HepG2 (cell line): ENCODE results near the gene OR1F1. TPM values are rescaled to one million over a fixed set of nuclear protein-coding genes. Genes with fewer than 3 reads are reported as not detected.

Experiments used
- ATF4 ChIP-seq, 2 experiments: fragments of 450-650 bp in 1 of 2; sonication (generic) in 1 of 2; formaldehyde crosslinking; IDR thresholded peaks; 2 replicates each; pipeline versions ENCODE4 v1.5.0 to v1.8.0; 2020 to 2022; ENCODE audit warnings: mild to moderate bottlenecking in 1 of 2, missing genetic modification reagents in 1 of 2
- BORCS8-MEF2B ChIP-seq: sonication (generic); formaldehyde crosslinking; IDR thresholded peaks from 2 replicates; pipeline ENCODE4 v1.8.0; 2022; ENCODE audit warnings: mild to moderate bottlenecking, missing genetic modification reagents
- KDM3A ChIP-seq: IDR thresholded peaks from 2 replicates; pipeline ENCODE4 v1.6.1; 2018; ENCODE audit warnings: low read depth, missing compliant biosample characterization
- MBNL3 ChIP-seq: fragments of 250-450 bp; sonication (Bioruptor Pico); conservative IDR thresholded peaks from 2 replicates; pipeline ENCODE4 v1.8.0; 2022; ENCODE audit warnings: mild to moderate bottlenecking, inconsistent platforms
- NFE2L2 ChIP-seq: fragments of 150-350 bp; IDR thresholded peaks from 2 replicates; pipeline ENCODE4 v1.6.1; 2014; ENCODE audit warnings: low read length
- NFYC ChIP-seq: IDR thresholded peaks from 2 replicates; pipeline ENCODE4 v1.6.1; 2016; ENCODE audit warnings: missing genetic modification reagents, missing compliant biosample characterization
- PHF8 ChIP-seq: sonication (generic); formaldehyde crosslinking; IDR thresholded peaks from 2 replicates; pipeline ENCODE4 v1.5.0; 2020; ENCODE audit warnings: missing genetic modification reagents
- PITX1 ChIP-seq: sonication (generic); formaldehyde crosslinking; IDR thresholded peaks from 2 replicates; pipeline ENCODE4 v1.5.1; 2020; ENCODE audit warnings: mild to moderate bottlenecking, missing genetic modification reagents
- POLR2AphosphoS5 ChIP-seq: IDR thresholded peaks from 2 replicates; pipeline ENCODE4 v1.6.1; 2012; ENCODE audit warnings: low read depth, low read length
- PRDM15 ChIP-seq: sonication (generic); formaldehyde crosslinking; IDR thresholded peaks from 2 replicates; pipeline ENCODE4 v1.4.0; 2020; ENCODE audit warnings: missing genetic modification reagents
- PREB ChIP-seq: sonication (generic); formaldehyde crosslinking; IDR thresholded peaks from 2 replicates; pipeline ENCODE4 v1.4.0; 2020; ENCODE audit warnings: missing genetic modification reagents
- RFX1 ChIP-seq: fragments of 450-650 bp; IDR thresholded peaks from 2 replicates; pipeline ENCODE4 v1.6.1; 2017
- TCF7L2 ChIP-seq: IDR thresholded peaks from 2 replicates; pipeline ENCODE4 v1.6.1; 2011; ENCODE audit warnings: mild to moderate bottlenecking, low read depth, low read length, moderate library complexity
- ZBTB25 ChIP-seq: IDR thresholded peaks from 2 replicates; pipeline ENCODE4 v1.6.1; 2018; ENCODE audit warnings: missing genetic modification reagents
- ZMAT3 ChIP-seq: sonication (generic); formaldehyde crosslinking; conservative IDR thresholded peaks from 2 replicates; pipeline ENCODE4 v1.7.0; 2021; ENCODE audit warnings: missing genetic modification reagents
- ZNF367 ChIP-seq: sonication (generic); formaldehyde crosslinking; IDR thresholded peaks from 2 replicates; pipeline ENCODE4 v1.4.0; 2020; ENCODE audit warnings: missing genetic modification reagents, borderline replicate concordance
- ZNF512B ChIP-seq: sonication (generic); formaldehyde crosslinking; IDR thresholded peaks from 2 replicates; pipeline ENCODE4 v1.5.1; 2020; ENCODE audit warnings: missing genetic modification reagents, mild to moderate bottlenecking, borderline replicate concordance
- ZNF558 ChIP-seq: sonication (generic); formaldehyde crosslinking; IDR thresholded peaks from 2 replicates; pipeline ENCODE4 v1.9.0; 2022; ENCODE audit warnings: mild to moderate bottlenecking, missing genetic modification reagents, borderline replicate concordance
- ZNF790 ChIP-seq: sonication (generic); formaldehyde crosslinking; IDR thresholded peaks from 2 replicates; pipeline ENCODE4 v1.8.0; 2022; ENCODE audit warnings: missing genetic modification reagents, mild to moderate bottlenecking, borderline replicate concordance
- polyA plus RNA-seq, 8 experiments: library from polyadenylated mRNA; depleted of rRNA in 3 of 8; stranded (reverse) in 7 of 8; unstranded in 1 of 8; fragments of >200 nt; fragmentation: Illumina TruSeq in 4 of 8; extraction: Trizol in 4 of 8; gene quantifications; 2 replicates each; pipeline versions ENCODE4 v1.2.1 to v1.2.3, GENCODE V29; 2011 to 2016; ENCODE audit warnings: low read depth in 4 of 8, missing spikeins in 1 of 8, mixed read lengths in 1 of 8; ENCODE audit not compliant: insufficient read depth in 1 of 8
- total RNA-seq, 5 experiments: library from RNA; depleted of rRNA; stranded (reverse); fragments of >200 nt; fragmentation: Illumina TruSeq; extraction: Trizol; gene quantifications; 2 replicates each; pipeline ENCODE4 v1.2.3, GENCODE V29; 2016; ENCODE audit warnings: low read depth in 1 of 5

The OR1F1 gene
- total and polyA plus RNA-seq, 2 of the 13 experiments (the other 11 are each of a cell fraction or from before 2014, with no cell fraction given), result 0.90 TPM; not detected in 1

- TF ChIP-seq ZNF512B, result peak; percentile 59; the same call in 1 of the 2 replicates
- peak; percentile 56 for TF ChIP-seq PHF8 (CRISPR knock-in tag)
- TF ChIP-seq MBNL3 (CRISPR knock-in tag), result no peak
- TF ChIP-seq RFX1, result no peak
- TF ChIP-seq ZNF558 (CRISPR knock-in tag), result no peak
- peak; percentile 58; the same call in 1 of the 2 replicates for TF ChIP-seq PRDM15 (CRISPR knock-in tag)
- peak; percentile 49; the same call in 1 of the 2 replicates for TF ChIP-seq KDM3A
- no peak for TF ChIP-seq POLR2AphosphoS5
- 0 out of 2 replicates have a peak, but pooled peaks have one; percentile 9 for TF ChIP-seq NFYC (CRISPR knock-in tag)
- TF ChIP-seq ZNF790 (CRISPR knock-in tag), result peak; percentile 88; the same call in 1 of the 2 replicates
- peak; percentile 67; the same call in 1 of the 2 replicates for TF ChIP-seq ZBTB25
- TF ChIP-seq NFE2L2, result no peak
- 0 out of 2 replicates have a peak, but pooled peaks have one; percentile 33 for TF ChIP-seq PREB
- TF ChIP-seq ZNF367 (CRISPR knock-in tag), result 0 out of 2 replicates have a peak, but pooled peaks have one; percentile 28
- no peak for TF ChIP-seq TCF7L2
- peak; percentile 60; the same call in 1 of the 2 replicates for TF ChIP-seq PITX1 (CRISPR knock-in tag)
- TF ChIP-seq BORCS8-MEF2B (CRISPR knock-in tag), result no peak
- TF ChIP-seq ZMAT3 (CRISPR knock-in tag), result no peak
- TF ChIP-seq ATF4 (CRISPR knock-in tag; IDR thresholded peaks at IDR 0.05), result peak in 1 of 2 experiments; percentile 25; a peak in 1 of 4 replicates
Observed at GRCh38 chr16:3182608-3183444, 5.2 kb upstream of the OR1F1 start (continued).
